BE2C (cell line): Measurements from ENCODE around the gene ATP8A2.
"Not testable (repeated sequence)": the region's sequence is repeated elsewhere in the genome, so short reads cannot be mapped to it uniquely, and the experiment has no call there.

ENCODE experiments used
- DNase-seq: peaks from one replicate; pipeline ENCODE4 v3.0.0-alpha.2; 2020
- H3K27me3 ChIP-seq: fragments of 250-450 bp; sonication (Bioruptor Pico); 2 replicates; pipeline ENCODE4 v1.5.1; 2020; ENCODE audit warnings: mild to moderate bottlenecking
- H3K36me3 ChIP-seq: fragments of 250-450 bp; sonication (Bioruptor Pico); 2 replicates; pipeline ENCODE4 v1.5.1; 2020; ENCODE audit warnings: mild to moderate bottlenecking
- H3K4me1 ChIP-seq: fragments of 250-450 bp; sonication (Bioruptor Pico); 2 replicates; pipeline ENCODE4 v1.5.1; 2020
- H3K4me3 ChIP-seq: 2 replicates; pipeline ENCODE4 v1.5.1; 2011; ENCODE audit warnings: low read depth, low read length
- H3K9me3 ChIP-seq: fragments of 250-450 bp; sonication (Bioruptor Pico); 2 replicates; pipeline ENCODE4 v1.5.1; 2020
- TF ChIP-seq, protein P1 (sequence below): IDR thresholded peaks from 2 replicates; pipeline ENCODE4 v1.5.1; 2012; ENCODE audit warnings: mild to moderate bottlenecking, low read depth, low read length

The ATP8A2 gene

GRCh38 chr13:25816239-25816638, 444.5 kb downstream of the ATP8A2 start:
- Histone ChIP-seq H3K36me3 (no peaks in the 10 kb centered on the region), H3K27me3 (no peaks in the 10 kb centered on the region), H3K4me3 (no peak overlapping the region), H3K4me1 (no peaks in the 10 kb centered on the region), H3K9me3 (no peaks in the 10 kb centered on the region)
- TF ChIP-seq, protein P1, sequence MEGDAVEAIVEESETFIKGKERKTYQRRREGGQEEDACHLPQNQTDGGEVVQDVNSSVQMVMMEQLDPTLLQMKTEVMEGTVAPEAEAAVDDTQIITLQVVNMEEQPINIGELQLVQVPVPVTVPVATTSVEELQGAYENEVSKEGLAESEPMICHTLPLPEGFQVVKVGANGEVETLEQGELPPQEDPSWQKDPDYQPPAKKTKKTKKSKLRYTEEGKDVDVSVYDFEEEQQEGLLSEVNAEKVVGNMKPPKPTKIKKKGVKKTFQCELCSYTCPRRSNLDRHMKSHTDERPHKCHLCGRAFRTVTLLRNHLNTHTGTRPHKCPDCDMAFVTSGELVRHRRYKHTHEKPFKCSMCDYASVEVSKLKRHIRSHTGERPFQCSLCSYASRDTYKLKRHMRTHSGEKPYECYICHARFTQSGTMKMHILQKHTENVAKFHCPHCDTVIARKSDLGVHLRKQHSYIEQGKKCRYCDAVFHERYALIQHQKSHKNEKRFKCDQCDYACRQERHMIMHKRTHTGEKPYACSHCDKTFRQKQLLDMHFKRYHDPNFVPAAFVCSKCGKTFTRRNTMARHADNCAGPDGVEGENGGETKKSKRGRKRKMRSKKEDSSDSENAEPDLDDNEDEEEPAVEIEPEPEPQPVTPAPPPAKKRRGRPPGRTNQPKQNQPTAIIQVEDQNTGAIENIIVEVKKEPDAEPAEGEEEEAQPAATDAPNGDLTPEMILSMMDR: no peak
- no peak for DNase-seq

- TF ChIP-seq, protein P1: no peak
- no peak for DNase-seq
Measured at GRCh38 chr13:25819856-25820530, 448.2 kb downstream of the ATP8A2 start.

DNA sequence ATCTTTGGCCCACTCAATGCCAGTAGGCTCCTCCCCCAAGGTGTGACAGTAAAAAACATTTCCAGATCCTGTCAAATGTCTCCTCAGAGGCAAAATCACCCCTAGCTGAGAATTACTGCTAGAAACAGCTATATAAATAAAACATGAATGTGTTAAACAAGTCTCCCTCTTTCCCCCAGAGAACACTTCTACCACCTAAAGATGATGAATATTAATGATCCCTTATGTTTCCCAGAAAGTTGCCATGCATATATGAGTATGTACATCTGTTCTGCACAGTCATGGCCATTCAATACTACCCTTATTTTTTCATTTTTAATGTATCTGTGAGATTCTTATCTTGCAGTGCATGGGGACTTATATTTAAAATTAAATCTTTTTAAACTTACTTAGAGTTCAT, 450.0 kb downstream of the ATP8A2 start:
- DNase-seq: no peak
- TF ChIP-seq, protein P1: no peak
- no peaks in the 10 kb centered on the region for H3K9me3 ChIP-seq
- H3K4me3 ChIP-seq: no peak overlapping the region
- no peaks in the 10 kb centered on the region for H3K4me1 ChIP-seq
- H3K36me3 ChIP-seq: no peaks in the 10 kb centered on the region
- H3K27me3 ChIP-seq: no peaks in the 10 kb centered on the region

More at GRCh38 chr13:25819856-25820530, 448.2 kb downstream of the ATP8A2 start:
- no peaks in the 10 kb centered on the region for H3K4me1 ChIP-seq
- no peaks in the 10 kb centered on the region for H3K36me3 ChIP-seq
- H3K4me3 ChIP-seq: no peak overlapping the region
- no peaks in the 10 kb centered on the region for H3K9me3 ChIP-seq
- H3K27me3 ChIP-seq: no peaks in the 10 kb centered on the region

GRCh38 chr13:25827221-25827620, 455.4 kb downstream of the ATP8A2 start:
- not testable (repeated sequence) for DNase-seq, H3K4me3 ChIP-seq, H3K4me1 ChIP-seq, H3K27me3 ChIP-seq, H3K36me3 ChIP-seq, H3K9me3 ChIP-seq

DNA sequence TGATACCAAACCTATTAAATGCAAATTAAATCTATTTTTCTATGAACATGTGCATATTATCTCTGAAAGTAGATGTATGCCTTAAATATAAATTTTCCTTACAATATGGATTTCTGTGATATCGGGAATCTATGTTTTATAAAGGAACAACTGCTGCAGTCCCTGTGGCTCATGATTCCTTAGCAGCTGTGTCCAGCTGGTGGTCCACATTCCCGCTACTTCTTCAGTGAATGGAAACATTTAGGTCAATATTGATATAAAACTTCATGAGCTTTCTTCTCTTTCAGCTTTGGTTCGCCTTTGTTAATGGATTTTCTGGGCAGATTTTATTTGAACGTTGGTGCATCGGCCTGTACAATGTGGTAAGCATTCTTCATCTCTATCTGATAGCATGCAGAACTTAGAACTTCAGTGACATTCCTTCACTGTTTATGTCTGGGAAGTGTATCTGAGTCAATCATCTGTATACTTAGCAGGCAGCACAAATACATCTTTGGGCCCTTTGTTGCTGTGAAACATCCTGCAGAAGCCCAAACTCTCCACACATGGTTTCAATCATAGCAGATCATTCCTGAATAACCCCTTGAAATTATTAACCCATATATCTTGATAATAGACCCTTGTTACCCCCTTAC, 456.2 kb downstream of the ATP8A2 start:
- no peak for DNase-seq
- Histone ChIP-seq H3K36me3 (no peaks in the 10 kb centered on the region), H3K4me1 (no peaks in the 10 kb centered on the region), H3K9me3 (no peaks in the 10 kb centered on the region), H3K4me3 (no peak overlapping the region), H3K27me3 (no peaks in the 10 kb centered on the region)
- TF ChIP-seq, protein P1: no peak

- DNase-seq: no peak
- H3K9me3 ChIP-seq: no peaks in the 10 kb centered on the region
- no peak overlapping the region for H3K4me3 ChIP-seq
- TF ChIP-seq, protein P1: no peak
- no peaks in the 10 kb centered on the region for H3K4me1 ChIP-seq
- H3K27me3 ChIP-seq: no peaks in the 10 kb centered on the region
- H3K36me3 ChIP-seq: no peaks in the 10 kb centered on the region
Measured at GRCh38 chr13:25833761-25834160, 462.0 kb downstream of the ATP8A2 start.
